ENCODE results near the gene HECW1.

- TF ChIP-seq, protein P1, sequence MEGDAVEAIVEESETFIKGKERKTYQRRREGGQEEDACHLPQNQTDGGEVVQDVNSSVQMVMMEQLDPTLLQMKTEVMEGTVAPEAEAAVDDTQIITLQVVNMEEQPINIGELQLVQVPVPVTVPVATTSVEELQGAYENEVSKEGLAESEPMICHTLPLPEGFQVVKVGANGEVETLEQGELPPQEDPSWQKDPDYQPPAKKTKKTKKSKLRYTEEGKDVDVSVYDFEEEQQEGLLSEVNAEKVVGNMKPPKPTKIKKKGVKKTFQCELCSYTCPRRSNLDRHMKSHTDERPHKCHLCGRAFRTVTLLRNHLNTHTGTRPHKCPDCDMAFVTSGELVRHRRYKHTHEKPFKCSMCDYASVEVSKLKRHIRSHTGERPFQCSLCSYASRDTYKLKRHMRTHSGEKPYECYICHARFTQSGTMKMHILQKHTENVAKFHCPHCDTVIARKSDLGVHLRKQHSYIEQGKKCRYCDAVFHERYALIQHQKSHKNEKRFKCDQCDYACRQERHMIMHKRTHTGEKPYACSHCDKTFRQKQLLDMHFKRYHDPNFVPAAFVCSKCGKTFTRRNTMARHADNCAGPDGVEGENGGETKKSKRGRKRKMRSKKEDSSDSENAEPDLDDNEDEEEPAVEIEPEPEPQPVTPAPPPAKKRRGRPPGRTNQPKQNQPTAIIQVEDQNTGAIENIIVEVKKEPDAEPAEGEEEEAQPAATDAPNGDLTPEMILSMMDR (conservative IDR thresholded peaks at IDR 0.05 in 1 of 2, IDR thresholded peaks at IDR 0.05 in 1 of 2; ENCODE audit: extremely low read depth in 1 of 2, insufficient read depth in 1 of 2, low read depth in 1 of 2, low read length in 2 of 2), result no peak
- TF ChIP-seq EZH2 (IDR thresholded peaks at IDR 0.05; ENCODE audit: borderline replicate concordance, low read length), result no peak
Observed at GRCh38 chr7:43591558-43592180, 479.2 kb downstream of the HECW1 start.

Data from mammary epithelial cell (primary cell).